ENCODE results near the gene NPIPB5. TPM values are rescaled to one million over a fixed set of nuclear protein-coding genes. Genes with fewer than 3 reads are reported as not detected.
"Not testable (repeated sequence)": the region's sequence is repeated elsewhere in the genome, so short reads cannot be mapped to it uniquely, and the experiment has no call there.

The NPIPB5 gene
- polyA plus RNA-seq, 1 donor (not counting 4 experiments of a cell fraction or from before 2014, with no cell fraction given): 53.1 TPM

DNA sequence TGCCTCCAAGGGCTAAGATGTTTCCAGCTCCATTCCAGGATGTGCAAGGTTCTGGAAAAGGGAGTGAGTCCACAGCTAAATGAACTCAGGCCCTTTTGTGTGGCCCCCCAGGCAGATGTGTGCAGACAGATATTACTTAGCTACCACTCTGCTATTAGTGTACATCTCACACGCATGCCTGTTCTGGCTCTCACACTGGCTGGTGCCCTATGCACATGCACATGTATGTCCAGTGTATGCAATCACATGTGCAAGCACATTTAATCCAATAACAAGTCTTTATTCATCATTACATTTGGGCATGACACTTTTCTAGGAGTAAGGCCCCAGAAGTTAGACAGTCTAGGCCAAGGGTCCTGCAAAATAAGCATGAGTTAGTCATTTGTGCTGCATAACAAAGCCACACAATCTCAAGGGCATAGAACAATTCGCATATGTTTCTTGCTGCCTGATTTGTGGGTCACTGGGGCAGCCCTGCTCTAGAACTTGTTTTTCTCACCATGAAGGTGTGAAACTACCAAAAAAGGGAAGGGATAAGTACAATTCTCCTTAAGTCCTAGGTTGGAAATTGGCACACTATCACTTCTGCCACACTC lies 36.6 kb downstream of the NPIPB5 start:
- H3K4me1 ChIP-seq (ENCODE audit: control insufficient read depth, extremely low read depth, insufficient read depth, low read length); H3K4me3 ChIP-seq (ENCODE audit: control insufficient read depth in 2 of 3, extremely low read depth in 1 of 3, insufficient read depth in 2 of 3, low read depth in 1 of 3, low read length in 3 of 3); H3K4me2 ChIP-seq (ENCODE audit: control insufficient read depth, extremely low read depth, insufficient read depth, low read depth, low read length); H3K9ac ChIP-seq (ENCODE audit: control insufficient read depth, extremely low read depth, insufficient read depth, low read length); H4K20me1 ChIP-seq (ENCODE audit: control insufficient read depth, extremely low read depth, insufficient read depth, low read length); H3K79me2 ChIP-seq (ENCODE audit: control insufficient read depth, insufficient read depth, low read length); H3K9me3 ChIP-seq (ENCODE audit: control insufficient read depth, low read depth, low read length); H3K27ac ChIP-seq (ENCODE audit: control insufficient read depth, insufficient read depth, low read length); FAIRE-seq; H3K9me1 ChIP-seq (ENCODE audit: control insufficient read depth, extremely low read depth, insufficient read depth, low read length); H2AFZ ChIP-seq (ENCODE audit: control insufficient read depth, low read length); H3K27me3 ChIP-seq (ENCODE audit: control insufficient read depth, extremely low read depth, insufficient read depth, low read length); dilution Hi-C loops (cut with MboI; ENCODE audit: extremely low pct_ligation_motif_present, low sequenced_read_pairs); DNase-seq (ENCODE audit: low read depth, low spot score); H3K36me3 ChIP-seq (ENCODE audit: control insufficient read depth in 2 of 2, extremely low read depth in 1 of 2, insufficient read depth in 2 of 2, low read length in 2 of 2): not testable (repeated sequence)

- DNase-seq (ENCODE audit: low read depth, low spot score); H3K9me3 ChIP-seq (ENCODE audit: control insufficient read depth, low read depth, low read length); H3K27me3 ChIP-seq (ENCODE audit: control insufficient read depth, extremely low read depth, insufficient read depth, low read length); H3K36me3 ChIP-seq (ENCODE audit: control insufficient read depth in 2 of 2, extremely low read depth in 1 of 2, insufficient read depth in 2 of 2, low read length in 2 of 2); H4K20me1 ChIP-seq (ENCODE audit: control insufficient read depth, extremely low read depth, insufficient read depth, low read length); FAIRE-seq; dilution Hi-C loops (cut with MboI; ENCODE audit: extremely low pct_ligation_motif_present, low sequenced_read_pairs); H3K9me1 ChIP-seq (ENCODE audit: control insufficient read depth, extremely low read depth, insufficient read depth, low read length); H3K4me1 ChIP-seq (ENCODE audit: control insufficient read depth, extremely low read depth, insufficient read depth, low read length); H3K9ac ChIP-seq (ENCODE audit: control insufficient read depth, extremely low read depth, insufficient read depth, low read length); H3K27ac ChIP-seq (ENCODE audit: control insufficient read depth, insufficient read depth, low read length); H2AFZ ChIP-seq (ENCODE audit: control insufficient read depth, low read length); H3K79me2 ChIP-seq (ENCODE audit: control insufficient read depth, insufficient read depth, low read length); H3K4me3 ChIP-seq (ENCODE audit: control insufficient read depth in 2 of 3, extremely low read depth in 1 of 3, insufficient read depth in 2 of 3, low read depth in 1 of 3, low read length in 3 of 3); H3K4me2 ChIP-seq (ENCODE audit: control insufficient read depth, extremely low read depth, insufficient read depth, low read depth, low read length): not testable (repeated sequence)
Observed at GRCh38 chr16:22549853-22550252, 39.2 kb downstream of the NPIPB5 start.

GRCh38 chr16:22551143-22551542 lies 40.5 kb downstream of the NPIPB5 start:
- H3K4me3 ChIP-seq (ENCODE audit: control insufficient read depth in 2 of 3, extremely low read depth in 1 of 3, insufficient read depth in 2 of 3, low read depth in 1 of 3, low read length in 3 of 3); H4K20me1 ChIP-seq (ENCODE audit: control insufficient read depth, extremely low read depth, insufficient read depth, low read length); H3K79me2 ChIP-seq (ENCODE audit: control insufficient read depth, insufficient read depth, low read length); H3K27me3 ChIP-seq (ENCODE audit: control insufficient read depth, extremely low read depth, insufficient read depth, low read length); FAIRE-seq; H3K9ac ChIP-seq (ENCODE audit: control insufficient read depth, extremely low read depth, insufficient read depth, low read length); dilution Hi-C loops (cut with MboI; ENCODE audit: extremely low pct_ligation_motif_present, low sequenced_read_pairs); H3K9me1 ChIP-seq (ENCODE audit: control insufficient read depth, extremely low read depth, insufficient read depth, low read length); DNase-seq (ENCODE audit: low read depth, low spot score); H2AFZ ChIP-seq (ENCODE audit: control insufficient read depth, low read length); H3K36me3 ChIP-seq (ENCODE audit: control insufficient read depth in 2 of 2, extremely low read depth in 1 of 2, insufficient read depth in 2 of 2, low read length in 2 of 2); H3K4me2 ChIP-seq (ENCODE audit: control insufficient read depth, extremely low read depth, insufficient read depth, low read depth, low read length); H3K9me3 ChIP-seq (ENCODE audit: control insufficient read depth, low read depth, low read length); H3K27ac ChIP-seq (ENCODE audit: control insufficient read depth, insufficient read depth, low read length); H3K4me1 ChIP-seq (ENCODE audit: control insufficient read depth, extremely low read depth, insufficient read depth, low read length): not testable (repeated sequence)

GRCh38 chr16:22551651-22552050 lies 41.0 kb downstream of the NPIPB5 start:
- H4K20me1 ChIP-seq (ENCODE audit: control insufficient read depth, extremely low read depth, insufficient read depth, low read length); H2AFZ ChIP-seq (ENCODE audit: control insufficient read depth, low read length); FAIRE-seq; H3K9ac ChIP-seq (ENCODE audit: control insufficient read depth, extremely low read depth, insufficient read depth, low read length); H3K36me3 ChIP-seq (ENCODE audit: control insufficient read depth in 2 of 2, extremely low read depth in 1 of 2, insufficient read depth in 2 of 2, low read length in 2 of 2); H3K4me3 ChIP-seq (ENCODE audit: control insufficient read depth in 2 of 3, extremely low read depth in 1 of 3, insufficient read depth in 2 of 3, low read depth in 1 of 3, low read length in 3 of 3); H3K4me1 ChIP-seq (ENCODE audit: control insufficient read depth, extremely low read depth, insufficient read depth, low read length); H3K79me2 ChIP-seq (ENCODE audit: control insufficient read depth, insufficient read depth, low read length); H3K27ac ChIP-seq (ENCODE audit: control insufficient read depth, insufficient read depth, low read length); DNase-seq (ENCODE audit: low read depth, low spot score); H3K9me3 ChIP-seq (ENCODE audit: control insufficient read depth, low read depth, low read length); H3K27me3 ChIP-seq (ENCODE audit: control insufficient read depth, extremely low read depth, insufficient read depth, low read length); H3K9me1 ChIP-seq (ENCODE audit: control insufficient read depth, extremely low read depth, insufficient read depth, low read length); H3K4me2 ChIP-seq (ENCODE audit: control insufficient read depth, extremely low read depth, insufficient read depth, low read depth, low read length); dilution Hi-C loops (cut with MboI; ENCODE audit: extremely low pct_ligation_motif_present, low sequenced_read_pairs): not testable (repeated sequence)

DNA sequence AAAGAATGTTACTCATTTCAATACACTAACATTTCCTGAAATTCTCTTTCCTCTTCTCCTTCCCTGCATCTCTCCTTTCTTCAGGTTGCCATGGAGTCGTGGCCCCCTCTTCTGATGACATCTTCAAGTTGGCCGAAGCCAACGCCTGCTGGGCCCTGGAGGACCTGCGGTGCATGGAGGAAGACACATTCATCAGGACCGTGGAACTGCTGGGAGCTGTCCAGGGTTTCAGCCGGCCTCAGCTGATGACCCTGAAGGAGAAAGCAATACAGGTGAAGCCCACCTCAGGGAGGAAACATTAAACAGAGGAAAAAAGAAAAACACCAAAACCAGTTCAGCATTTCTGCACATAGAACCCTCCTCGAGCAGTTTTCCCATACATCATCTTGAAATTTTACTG lies 46.1 kb downstream of the NPIPB5 start:
- FAIRE-seq: not testable (repeated sequence)

More for the DNA sequence above, 46.1 kb downstream of the NPIPB5 start:
- H3K79me2 ChIP-seq (ENCODE audit: control insufficient read depth, insufficient read depth, low read length); H2AFZ ChIP-seq (ENCODE audit: control insufficient read depth, low read length); H3K4me2 ChIP-seq (ENCODE audit: control insufficient read depth, extremely low read depth, insufficient read depth, low read depth, low read length); dilution Hi-C loops (cut with MboI; ENCODE audit: extremely low pct_ligation_motif_present, low sequenced_read_pairs); DNase-seq (ENCODE audit: low read depth, low spot score); H3K4me3 ChIP-seq (ENCODE audit: control insufficient read depth in 2 of 3, extremely low read depth in 1 of 3, insufficient read depth in 2 of 3, low read depth in 1 of 3, low read length in 3 of 3); H3K27ac ChIP-seq (ENCODE audit: control insufficient read depth, insufficient read depth, low read length); H4K20me1 ChIP-seq (ENCODE audit: control insufficient read depth, extremely low read depth, insufficient read depth, low read length); H3K9me1 ChIP-seq (ENCODE audit: control insufficient read depth, extremely low read depth, insufficient read depth, low read length); H3K4me1 ChIP-seq (ENCODE audit: control insufficient read depth, extremely low read depth, insufficient read depth, low read length); H3K36me3 ChIP-seq (ENCODE audit: control insufficient read depth in 2 of 2, extremely low read depth in 1 of 2, insufficient read depth in 2 of 2, low read length in 2 of 2); H3K9ac ChIP-seq (ENCODE audit: control insufficient read depth, extremely low read depth, insufficient read depth, low read length); H3K9me3 ChIP-seq (ENCODE audit: control insufficient read depth, low read depth, low read length); H3K27me3 ChIP-seq (ENCODE audit: control insufficient read depth, extremely low read depth, insufficient read depth, low read length): not testable (repeated sequence)
